ENCODE measurements around the gene GINS1. TPM values are rescaled to one million over a fixed set of nuclear protein-coding genes. Genes with fewer than 3 reads are reported as not detected.

The GINS1 gene
- polyA plus RNA-seq, 1 experiment: 2.7 TPM

DNA sequence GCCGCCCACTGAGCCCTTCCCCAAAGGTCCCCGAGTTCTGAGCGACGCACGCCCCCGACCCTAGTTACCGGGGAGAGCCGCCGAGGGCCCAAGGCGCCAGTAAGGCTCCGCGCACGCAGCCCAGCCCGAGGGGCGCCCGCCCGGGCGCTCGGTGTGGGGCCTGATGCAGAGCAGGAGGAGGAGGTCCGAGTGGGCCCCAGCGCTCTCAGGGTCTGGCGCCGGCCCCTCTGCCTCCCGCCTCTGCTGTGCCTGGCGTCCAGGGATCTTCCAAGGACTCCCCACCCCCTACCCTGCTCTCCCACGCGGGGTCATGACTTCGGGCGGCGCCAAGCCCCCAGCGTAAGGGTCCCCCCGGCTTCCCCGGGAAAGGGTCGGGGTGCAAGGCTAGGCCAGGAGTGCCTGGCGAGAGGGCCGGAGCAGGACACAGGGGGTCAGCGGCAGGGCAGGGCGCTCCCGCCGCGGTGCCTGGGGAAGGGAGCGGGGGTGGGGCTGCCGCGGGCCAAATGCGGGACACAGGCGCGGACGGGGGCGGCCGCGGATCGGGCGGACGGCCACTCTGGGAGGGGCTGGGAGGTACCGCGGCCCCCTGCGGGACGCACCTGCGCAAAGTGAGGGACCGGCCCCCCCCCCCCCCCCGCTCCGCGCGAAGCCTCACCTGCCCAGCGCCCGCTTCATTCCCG is 17.5 kb upstream of the GINS1 start:
- TF ChIP-seq, protein P1, sequence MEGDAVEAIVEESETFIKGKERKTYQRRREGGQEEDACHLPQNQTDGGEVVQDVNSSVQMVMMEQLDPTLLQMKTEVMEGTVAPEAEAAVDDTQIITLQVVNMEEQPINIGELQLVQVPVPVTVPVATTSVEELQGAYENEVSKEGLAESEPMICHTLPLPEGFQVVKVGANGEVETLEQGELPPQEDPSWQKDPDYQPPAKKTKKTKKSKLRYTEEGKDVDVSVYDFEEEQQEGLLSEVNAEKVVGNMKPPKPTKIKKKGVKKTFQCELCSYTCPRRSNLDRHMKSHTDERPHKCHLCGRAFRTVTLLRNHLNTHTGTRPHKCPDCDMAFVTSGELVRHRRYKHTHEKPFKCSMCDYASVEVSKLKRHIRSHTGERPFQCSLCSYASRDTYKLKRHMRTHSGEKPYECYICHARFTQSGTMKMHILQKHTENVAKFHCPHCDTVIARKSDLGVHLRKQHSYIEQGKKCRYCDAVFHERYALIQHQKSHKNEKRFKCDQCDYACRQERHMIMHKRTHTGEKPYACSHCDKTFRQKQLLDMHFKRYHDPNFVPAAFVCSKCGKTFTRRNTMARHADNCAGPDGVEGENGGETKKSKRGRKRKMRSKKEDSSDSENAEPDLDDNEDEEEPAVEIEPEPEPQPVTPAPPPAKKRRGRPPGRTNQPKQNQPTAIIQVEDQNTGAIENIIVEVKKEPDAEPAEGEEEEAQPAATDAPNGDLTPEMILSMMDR (IDR thresholded peaks at IDR 0.05; ENCODE audit: insufficient read depth, low read depth, low read length): no peak
- POLR2A ChIA-PET: no interaction called here
- no peak for DNase-seq (ENCODE audit: low read depth)

DNA sequence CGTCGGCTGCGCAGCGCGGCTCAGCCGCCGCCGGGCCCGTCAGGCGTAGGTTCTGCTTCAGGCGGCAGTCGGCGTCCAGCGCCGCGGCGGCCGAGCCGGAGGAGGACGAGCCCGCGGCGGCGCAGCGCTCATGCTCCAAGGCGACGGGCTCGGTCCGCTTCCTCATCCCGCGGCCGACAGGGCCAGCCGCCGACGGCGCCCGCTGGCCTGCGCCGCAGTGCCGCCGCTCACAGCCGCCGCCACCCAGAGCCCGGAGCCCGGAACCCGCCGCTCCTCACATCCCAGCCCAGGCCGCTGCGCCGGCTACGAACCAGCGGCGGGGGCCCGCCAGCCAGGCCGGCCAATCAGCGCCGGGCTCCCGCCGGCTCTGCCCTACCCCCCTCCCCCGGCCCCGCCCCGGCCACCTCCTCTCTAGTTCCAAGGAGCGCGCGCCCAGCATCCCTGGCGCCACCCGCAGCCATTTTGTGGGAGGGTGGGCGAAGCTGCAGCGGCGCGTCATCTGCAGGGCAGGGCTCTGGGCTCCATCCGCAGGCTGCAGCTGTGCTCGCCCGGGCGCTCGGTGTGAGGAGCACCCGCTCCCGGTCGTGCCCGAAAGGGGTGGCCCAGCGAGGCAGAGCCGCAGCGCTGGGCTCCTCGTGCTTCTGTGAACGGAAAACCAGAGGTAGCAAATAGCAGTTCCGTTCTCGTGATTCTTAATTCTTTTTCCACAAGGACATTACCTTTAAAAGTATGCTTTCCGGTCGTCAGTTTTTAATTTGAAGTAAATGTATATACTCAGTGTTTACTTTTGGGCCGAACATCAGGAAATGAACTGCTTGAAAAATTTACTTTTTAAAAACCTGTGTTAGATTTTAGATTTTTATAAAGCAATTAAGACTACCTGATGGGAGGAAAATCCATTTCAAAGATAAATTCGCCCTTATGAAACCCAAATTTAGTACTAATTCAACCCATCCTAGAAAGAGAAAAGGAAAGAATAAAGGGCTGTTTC is 16.6 kb upstream of the GINS1 start, which contains the start of gene ABHD12:
Gene ABHD12, minus strand, starts transcription at position 298 of the 991 bp plus-strand sequence. Its CDS starts 132 bp downstream, at position 166.
- TF ChIP-seq, protein P1 (IDR thresholded peaks at IDR 0.05; ENCODE audit: insufficient read depth, low read depth, low read length): peak; percentile 21; the same call in 1 of the 2 replicates
- DNase-seq (ENCODE audit: low read depth): peak; percentile 62
- Histone ChIP-seq H3K4me3 (ENCODE audit: low read depth, low read length) (peak within 1 kb of the TSS; percentile 97), H3K27me3 (ENCODE audit: control insufficient read depth, insufficient read depth, low read length) (no peaks in the 10 kb centered on the region), H3K36me3 (ENCODE audit: control insufficient read depth, insufficient read depth, low read length) (no peaks in the 10 kb centered on the region)
- CTCF ChIA-PET: no interaction called here
- POLR2A ChIA-PET: no interaction called here

More for the DNA sequence above, 17.5 kb upstream of the GINS1 start:
- H3K27me3 ChIP-seq (ENCODE audit: control insufficient read depth, insufficient read depth, low read length): no peaks in the 10 kb centered on the region
- no peaks in the 10 kb centered on the region for H3K36me3 ChIP-seq (ENCODE audit: control insufficient read depth, insufficient read depth, low read length)
- peak overlapping the region; percentile 97 for H3K4me3 ChIP-seq (ENCODE audit: low read depth, low read length)
- CTCF ChIA-PET: no interaction called here

DNA sequence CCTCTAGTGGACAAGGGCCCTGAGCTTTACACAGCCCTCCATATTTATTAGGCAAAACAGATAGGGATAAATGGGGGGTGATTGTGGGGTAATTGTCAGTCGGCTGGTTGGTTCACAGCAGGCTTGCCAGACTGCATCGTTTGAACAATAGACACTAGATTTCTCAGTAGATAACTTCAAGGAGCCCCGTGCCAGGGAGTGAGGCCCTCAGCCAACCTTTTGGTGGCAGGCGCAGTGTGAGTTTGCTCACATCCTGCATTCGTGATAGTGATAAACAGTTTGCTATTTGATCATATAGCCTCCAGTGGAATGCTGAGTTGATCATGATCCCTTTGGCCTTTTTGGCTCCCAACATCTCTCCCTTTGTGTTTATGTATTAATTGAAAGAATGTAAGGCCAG is 13.2 kb upstream of the GINS1 start:
- Histone ChIP-seq H3K4me3 (ENCODE audit: low read depth, low read length) (no peak overlapping the region), H3K27me3 (ENCODE audit: control insufficient read depth, insufficient read depth, low read length) (no peaks in the 10 kb centered on the region), H3K36me3 (ENCODE audit: control insufficient read depth, insufficient read depth, low read length) (no peaks in the 10 kb centered on the region)
- no peak for DNase-seq (ENCODE audit: low read depth)
- POLR2A ChIA-PET: no interaction called here
- CTCF ChIA-PET: interaction anchor here (0.5 kb wide), 1 partner anchor 199 kb away, joined by 4 read pairs; the partner anchor contains the start of gene ENTPD6
- TF ChIP-seq, protein P1 (IDR thresholded peaks at IDR 0.05; ENCODE audit: insufficient read depth, low read depth, low read length): no peak

DNA sequence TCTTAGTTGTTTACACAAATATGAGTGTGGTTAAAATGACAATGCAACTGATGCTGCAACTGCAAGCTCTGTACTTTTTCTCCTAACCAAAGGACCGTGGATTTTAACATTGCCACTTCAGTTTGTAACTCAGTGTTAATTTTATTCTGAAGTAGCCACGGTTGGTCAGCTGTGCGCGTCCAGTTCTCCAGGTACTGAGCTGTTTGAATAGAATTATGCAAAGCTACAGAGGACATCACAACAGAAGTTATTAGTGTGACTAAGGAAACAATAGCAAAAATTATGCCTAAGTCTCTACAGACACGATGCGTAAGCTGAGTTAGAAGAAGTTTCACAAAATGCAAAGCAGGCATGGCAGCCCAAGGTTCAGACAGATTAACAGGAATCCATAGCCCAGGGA is 12.5 kb upstream of the GINS1 start:
- TF ChIP-seq, protein P1 (IDR thresholded peaks at IDR 0.05; ENCODE audit: insufficient read depth, low read depth, low read length): no peak
- no peak for DNase-seq (ENCODE audit: low read depth)
- H3K4me3 ChIP-seq (ENCODE audit: low read depth, low read length): no peak overlapping the region
- no peaks in the 10 kb centered on the region for H3K27me3 ChIP-seq (ENCODE audit: control insufficient read depth, insufficient read depth, low read length)
- ChIA-PET POLR2A (no interaction called here), CTCF (no interaction called here)
- H3K36me3 ChIP-seq (ENCODE audit: control insufficient read depth, insufficient read depth, low read length): no peaks in the 10 kb centered on the region

DNA sequence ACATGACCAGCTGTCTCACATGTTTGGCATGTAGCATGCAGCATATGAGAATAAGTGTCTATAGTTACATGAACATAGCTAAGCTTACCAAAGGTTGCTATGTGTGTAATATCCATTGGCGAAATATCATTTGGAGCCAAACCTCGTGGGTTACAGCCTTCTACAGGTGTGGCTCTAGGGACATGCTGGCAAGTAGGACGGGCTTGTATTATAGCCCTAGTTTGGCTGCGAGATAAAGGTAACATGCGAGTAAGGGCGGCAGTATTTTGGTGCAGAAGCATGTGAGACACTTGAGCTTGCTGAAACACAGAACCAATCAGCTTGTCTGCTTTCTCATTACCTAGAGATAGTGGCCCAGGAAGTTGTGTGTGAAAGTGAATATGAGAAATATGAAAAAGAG is 10.4 kb upstream of the GINS1 start:
- DNase-seq (ENCODE audit: low read depth): no peak
- H3K4me3 ChIP-seq (ENCODE audit: low read depth, low read length): no peak overlapping the region
- ChIA-PET CTCF (interaction anchor here (0.5 to 6.4 kb wide), 7 partner anchors 11 to 402 kb away, joined by 3 to 71 read pairs (median 13); partner anchors contain the start of gene GINS1), POLR2A (no interaction called here)
- no peaks in the 10 kb centered on the region for H3K36me3 ChIP-seq (ENCODE audit: control insufficient read depth, insufficient read depth, low read length)
- TF ChIP-seq, protein P1 (IDR thresholded peaks at IDR 0.05; ENCODE audit: insufficient read depth, low read depth, low read length): no peak
- H3K27me3 ChIP-seq (ENCODE audit: control insufficient read depth, insufficient read depth, low read length): no peaks in the 10 kb centered on the region
